Lower leg skin (tissue), 4 donors: ENCODE measurements around the gene ACTMAP. TPM values are rescaled to one million over a fixed set of nuclear protein-coding genes. Genes with fewer than 3 reads are reported as not detected.

ENCODE experiments used
- DNase-seq, 2 donors: peaks; one replicate each; pipeline ENCODE4 v3.0.0-alpha.2; 2019; ENCODE audit warnings: low spot score in 2 of 2
- H3K4me3 ChIP-seq: fragments of 200-600 bp; sonication (generic); 2 replicates; pipeline ENCODE4 v1.5.1; 2017; ENCODE audit warnings: mild to moderate bottlenecking, low read depth; ENCODE audit not compliant: poor library complexity, severe bottlenecking
- CTCF ChIP-seq, 3 donors: fragments of 450-650 bp; IDR thresholded peaks; one replicate each; pipeline ENCODE4 v1.5.1; 2016; ENCODE audit warnings: antibody characterized with exemption in 3 of 3, mild to moderate bottlenecking in 3 of 3, moderate library complexity in 2 of 3
- POLR2A ChIP-seq, 2 donors: fragments of 450-650 bp; IDR thresholded peaks; one replicate each; pipeline ENCODE4 v1.6.1; 2016 to 2017; ENCODE audit warnings: antibody characterized with exemption in 2 of 2, mild to moderate bottlenecking in 1 of 2, moderate library complexity in 1 of 2
- WGBS, 2 donors: methylation state at CpG; one replicate each; pipeline ENCODE4 v1.1.5; 2018; 5-methylcytosine and 5-hydroxymethylcytosine counted together
- intact Hi-C: fragments of 100-400 bp; cut with DNase I; formaldehyde crosslinking; loops from one replicate; pipeline ENCODE4 v1.15.0; 2023; ENCODE audit warnings: low total_unique reads
- total RNA-seq, 4 donors: library from RNA; depleted of rRNA; stranded (reverse); fragments of >200 nt; gene quantifications; one replicate each; pipeline ENCODE4 v1.1.0, GENCODE V29; 2016

The ACTMAP gene
- total RNA-seq, 4 donors from 2014 or later: 4.1 to 8.5 (median 4.6) TPM

GRCh38 chr19:40726279-40726678 lies 24.0 kb downstream of the ACTMAP start:
- TF ChIP-seq POLR2A (IDR thresholded peaks at IDR 0.05): no peak
- TF ChIP-seq CTCF (IDR thresholded peaks at IDR 0.05): no peak
- 92 to 97% methylated on average over 4 of the region's 4 CpGs for WGBS, 2 donors

GRCh38 chr19:40724855-40725254 lies 25.4 kb downstream of the ACTMAP start:
- TF ChIP-seq POLR2A (IDR thresholded peaks at IDR 0.05) (no peak), CTCF (IDR thresholded peaks at IDR 0.05) (no peak)
- intact Hi-C loops: no loop called here
- WGBS, 2 donors: 94% methylated on average over 3 of the region's 3 CpGs
- no peak overlapping the region for H3K4me3 ChIP-seq
- DNase-seq: no peak

More at GRCh38 chr19:40726279-40726678, 24.0 kb downstream of the ACTMAP start:
- intact Hi-C loops: no loop called here
- no peak overlapping the region for H3K4me3 ChIP-seq
- DNase-seq: no peak

GRCh38 chr19:40724315-40724714 lies 26.0 kb downstream of the ACTMAP start:
- DNase-seq: no peak
- intact Hi-C loops: no loop called here
- TF ChIP-seq CTCF (IDR thresholded peaks at IDR 0.05) (no peak), POLR2A (IDR thresholded peaks at IDR 0.05) (no peak)
- WGBS, 2 donors: 95% methylated on average over 4 of the region's 4 CpGs
- H3K4me3 ChIP-seq: no peak overlapping the region

- no peak overlapping the region for H3K4me3 ChIP-seq
- WGBS, 2 donors: 88 to 91% methylated on average over 5 of the region's 5 CpGs
- TF ChIP-seq CTCF (IDR thresholded peaks at IDR 0.05) (no peak), POLR2A (IDR thresholded peaks at IDR 0.05) (no peak)
- intact Hi-C loops: no loop called here
- no peak for DNase-seq
Observed at GRCh38 chr19:40723661-40724254, 26.5 kb downstream of the ACTMAP start.

GRCh38 chr19:40721936-40722661 lies 28.2 kb downstream of the ACTMAP start:
- no peak for TF ChIP-seq CTCF (IDR thresholded peaks at IDR 0.05)
- no peak for TF ChIP-seq POLR2A (IDR thresholded peaks at IDR 0.05)
- intact Hi-C loops: no loop called here
- H3K4me3 ChIP-seq: no peak overlapping the region
- WGBS, 2 donors: 43 to 61% methylated on average over 9 of the region's 9 CpGs
- no peak for DNase-seq
